GM23338 (cell line): Measurements from ENCODE around the gene ZDHHC11B.
"Not testable (repeated sequence)": the region's sequence is repeated elsewhere in the genome, so short reads cannot be mapped to it uniquely, and the experiment has no call there.

ENCODE experiments used
- CREB1 ChIP-seq: fragments of 250-450 bp; sonication (Bioruptor Pico); IDR thresholded peaks from 2 replicates; pipeline ENCODE4 v1.5.0; 2020; ENCODE audit warnings: low read depth, mild to moderate bottlenecking, moderate library complexity
- CTCF ChIP-seq, 2 experiments: fragments of 200-600 bp in 1 of 2; sonication (generic) in 1 of 2; conservative IDR thresholded peaks; 2 replicates each; pipeline versions ENCODE4 v1.5.1 to v1.6.1; 2016 to 2017; ENCODE audit warnings: antibody characterized with exemption in 2 of 2, low read depth in 2 of 2, mild to moderate bottlenecking in 2 of 2, moderate library complexity in 1 of 2
- EZH2 ChIP-seq: fragments of 200-600 bp; sonication (generic); IDR thresholded peaks from one replicate; pipeline ENCODE4 v1.8.0; 2017; ENCODE audit warnings: antibody characterized with exemption, mild to moderate bottlenecking, low read depth; ENCODE audit not compliant: unreplicated experiment
- EZH2phosphoT487 ChIP-seq: fragments of 200-600 bp; sonication (generic); IDR thresholded peaks from one replicate; pipeline ENCODE4 v1.8.1; 2018; ENCODE audit warnings: antibody characterized with exemption; ENCODE audit not compliant: unreplicated experiment
- JUNB ChIP-seq: IDR thresholded peaks from one replicate; pipeline ENCODE4 v1.6.1; 2016; ENCODE audit warnings: antibody characterized with exemption; ENCODE audit not compliant: unreplicated experiment
- NANOG ChIP-seq: IDR thresholded peaks from 2 replicates; pipeline ENCODE4 v1.6.1; 2016; ENCODE audit warnings: antibody characterized with exemption, borderline replicate concordance
- POLR2AphosphoS5 ChIP-seq: IDR thresholded peaks from 2 replicates; pipeline ENCODE4 v1.6.1; 2016; ENCODE audit warnings: antibody characterized with exemption, low read depth
- STAT1 ChIP-seq: IDR thresholded peaks from one replicate; pipeline ENCODE4 v1.6.1; 2016; ENCODE audit warnings: antibody characterized with exemption; ENCODE audit not compliant: unreplicated experiment
- ZNF114 ChIP-seq: fragments of 250-450 bp; sonication (Bioruptor Pico); IDR thresholded peaks from 2 replicates; pipeline ENCODE4 v1.5.0; 2020; ENCODE audit warnings: mild to moderate bottlenecking, moderate library complexity
- TF ChIP-seq, protein P1 (sequence below): IDR thresholded peaks from one replicate; pipeline ENCODE4 v1.6.1; 2018; ENCODE audit warnings: antibody characterized with exemption; ENCODE audit not compliant: unreplicated experiment

GRCh38 chr5:751992-752391 lies 32.5 kb downstream of the ZDHHC11B start:
- TF ChIP-seq CTCF (conservative IDR thresholded peaks at IDR 0.05; ENCODE audit: low read depth in 2 of 2); JUNB; POLR2AphosphoS5; EZH2; STAT1; ZNF114 (CRISPR knock-in tag); CREB1 (CRISPR knock-in tag); NANOG; EZH2phosphoT487: not testable (repeated sequence)
- TF ChIP-seq, protein P1, sequence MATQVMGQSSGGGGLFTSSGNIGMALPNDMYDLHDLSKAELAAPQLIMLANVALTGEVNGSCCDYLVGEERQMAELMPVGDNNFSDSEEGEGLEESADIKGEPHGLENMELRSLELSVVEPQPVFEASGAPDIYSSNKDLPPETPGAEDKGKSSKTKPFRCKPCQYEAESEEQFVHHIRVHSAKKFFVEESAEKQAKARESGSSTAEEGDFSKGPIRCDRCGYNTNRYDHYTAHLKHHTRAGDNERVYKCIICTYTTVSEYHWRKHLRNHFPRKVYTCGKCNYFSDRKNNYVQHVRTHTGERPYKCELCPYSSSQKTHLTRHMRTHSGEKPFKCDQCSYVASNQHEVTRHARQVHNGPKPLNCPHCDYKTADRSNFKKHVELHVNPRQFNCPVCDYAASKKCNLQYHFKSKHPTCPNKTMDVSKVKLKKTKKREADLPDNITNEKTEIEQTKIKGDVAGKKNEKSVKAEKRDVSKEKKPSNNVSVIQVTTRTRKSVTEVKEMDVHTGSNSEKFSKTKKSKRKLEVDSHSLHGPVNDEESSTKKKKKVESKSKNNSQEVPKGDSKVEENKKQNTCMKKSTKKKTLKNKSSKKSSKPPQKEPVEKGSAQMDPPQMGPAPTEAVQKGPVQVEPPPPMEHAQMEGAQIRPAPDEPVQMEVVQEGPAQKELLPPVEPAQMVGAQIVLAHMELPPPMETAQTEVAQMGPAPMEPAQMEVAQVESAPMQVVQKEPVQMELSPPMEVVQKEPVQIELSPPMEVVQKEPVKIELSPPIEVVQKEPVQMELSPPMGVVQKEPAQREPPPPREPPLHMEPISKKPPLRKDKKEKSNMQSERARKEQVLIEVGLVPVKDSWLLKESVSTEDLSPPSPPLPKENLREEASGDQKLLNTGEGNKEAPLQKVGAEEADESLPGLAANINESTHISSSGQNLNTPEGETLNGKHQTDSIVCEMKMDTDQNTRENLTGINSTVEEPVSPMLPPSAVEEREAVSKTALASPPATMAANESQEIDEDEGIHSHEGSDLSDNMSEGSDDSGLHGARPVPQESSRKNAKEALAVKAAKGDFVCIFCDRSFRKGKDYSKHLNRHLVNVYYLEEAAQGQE: not testable (repeated sequence)
